GM21528 (cell line): ENCODE data around the gene ABCB8.

Experiments used
- ATAC-seq: cut with Tn5 transposase; IDR thresholded peaks from one replicate; pipeline ENCODE4 v1.9.1; 2021; ENCODE audit warnings: mild to moderate bottlenecking, moderate library complexity; ENCODE audit not compliant: unreplicated experiment, low FRiP score

Gene ABCB8

DNA sequence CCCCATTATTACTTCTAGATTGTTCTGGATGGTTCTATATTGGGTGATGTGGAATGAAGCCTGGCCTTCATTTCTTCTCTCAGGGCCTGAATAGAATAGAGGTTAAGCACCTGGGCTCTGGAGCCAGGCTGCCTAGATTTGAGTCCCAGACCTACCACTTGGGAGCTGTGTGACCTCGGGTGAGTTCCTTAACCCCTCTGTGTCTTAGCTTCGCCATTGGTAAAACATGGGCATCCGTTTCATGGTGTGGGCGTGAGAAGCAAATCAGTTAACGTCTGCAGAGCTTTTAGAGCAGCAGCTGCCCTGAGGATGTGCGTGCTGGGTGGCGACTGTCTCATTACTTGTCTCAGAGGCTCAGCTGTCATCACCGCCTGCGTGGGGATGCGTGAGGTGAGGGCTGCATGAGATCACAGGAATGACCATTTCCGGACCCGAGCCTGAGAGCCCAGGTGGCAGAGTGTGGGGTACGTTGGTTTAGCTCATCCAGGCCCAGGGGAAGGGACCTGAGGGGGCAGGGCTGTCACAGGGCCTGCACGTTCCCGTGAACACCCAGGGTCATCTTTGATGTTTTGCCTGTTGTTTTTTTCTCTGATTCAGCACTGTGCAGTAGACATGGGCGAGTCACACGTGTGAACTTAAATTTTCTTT is 67.7 kb downstream of the ABCB8 start:
- ATAC-seq, result no peak
